ENCODE results near the gene CHTF18.

The CHTF18 gene

GRCh38 chr16:776824-777223 lies 11.6 kb upstream of the CHTF18 start:
- no peak for DNase-seq

GRCh38 chr16:777826-778225 lies 10.6 kb upstream of the CHTF18 start:
- no peak for DNase-seq

GRCh38 chr16:778447-778846 lies 10.0 kb upstream of the CHTF18 start:
- DNase-seq, result no peak

GRCh38 chr16:778909-779527 lies 9.4 kb upstream of the CHTF18 start:
- no peak for DNase-seq

- DNase-seq, result no peak
Observed at GRCh38 chr16:779561-779960, 8.9 kb upstream of the CHTF18 start.

GRCh38 chr16:780296-780695 lies 8.1 kb upstream of the CHTF18 start:
- no peak for DNase-seq

- no peak for DNase-seq
Observed at GRCh38 chr16:781346-782010, 6.9 kb upstream of the CHTF18 start.

GRCh38 chr16:782258-782657 lies 6.2 kb upstream of the CHTF18 start:
- no peak for DNase-seq

GRCh38 chr16:782766-783403 lies 5.5 kb upstream of the CHTF18 start:
- no peak for DNase-seq

- DNase-seq, result no peak
Observed at GRCh38 chr16:783404-784161, 4.8 kb upstream of the CHTF18 start.

- no peak for DNase-seq
Observed at GRCh38 chr16:784431-784830, 4.0 kb upstream of the CHTF18 start.

- DNase-seq, result peak; percentile 33
Observed at GRCh38 chr16:785563-786535, 2.6 kb upstream of the CHTF18 start.

GRCh38 chr16:787321-787966 lies 976 bp upstream of the CHTF18 start:
- no peak for DNase-seq

GRCh38 chr16:787978-788398 lies 432 bp upstream of the CHTF18 start, which contains the start of gene RPUSD1:
TSS of gene RPUSD1 (minus strand) at chr16:788381. CDS start at chr16:787737, 644 bp downstream.
- DNase-seq, result no peak

- DNase-seq, result no peak
Observed at GRCh38 chr16:789191-789850, 901 bp downstream of the CHTF18 start.

GRCh38 chr16:790086-790485 lies 1.7 kb downstream of the CHTF18 start:
- no peak for DNase-seq

GRCh38 chr16:791131-791530 lies 2.7 kb downstream of the CHTF18 start:
- DNase-seq, result no peak

GRCh38 chr16:792221-792995 lies 4.0 kb downstream of the CHTF18 start:
- DNase-seq, result no peak

GRCh38 chr16:793414-793813 lies 5.0 kb downstream of the CHTF18 start:
- no peak for DNase-seq

Measured in fibroblast of skin of scalp (primary cell).